ENCODE results near the gene KCNQ1.

Gene KCNQ1

GRCh38 chr11:2722955-2723354 is 278.1 kb downstream of the KCNQ1 start:
- H3K27me3 ChIP-seq (ENCODE audit: control insufficient read depth, insufficient read depth, low read length), result peaks cover 93% of the 10 kb centered on the region
- H3K9me3 ChIP-seq (ENCODE audit: control insufficient read depth, insufficient read depth, low read depth, low read length), result peaks cover 9% of the 10 kb centered on the region; the same call in 1 of the 2 replicates
- no peaks in the 10 kb centered on the region for H3K36me3 ChIP-seq (ENCODE audit: control insufficient read depth, insufficient read depth, low read length)
- H3K4me3 ChIP-seq (ENCODE audit: low read depth, low read length), result no peak overlapping the region
- H3K4me1 ChIP-seq (ENCODE audit: control insufficient read depth, insufficient read depth, low read length), result peaks cover 40% of the 10 kb centered on the region
- H3K9ac ChIP-seq (ENCODE audit: low read length), result no peak overlapping the region
- no peak overlapping the region for H3K27ac ChIP-seq (ENCODE audit: low read depth, low read length)

- Histone ChIP-seq H3K4me1 (ENCODE audit: control insufficient read depth, insufficient read depth, low read length) (peaks cover 28% of the 10 kb centered on the region), H3K9ac (ENCODE audit: low read length) (no peak overlapping the region), H3K27me3 (ENCODE audit: control insufficient read depth, insufficient read depth, low read length) (peaks cover 89% of the 10 kb centered on the region), H3K4me3 (ENCODE audit: low read depth, low read length) (no peak overlapping the region), H3K36me3 (ENCODE audit: control insufficient read depth, insufficient read depth, low read length) (no peaks in the 10 kb centered on the region), H3K27ac (ENCODE audit: low read depth, low read length) (no peak overlapping the region), H3K9me3 (ENCODE audit: control insufficient read depth, insufficient read depth, low read depth, low read length) (peaks cover 9% of the 10 kb centered on the region; the same call in 1 of the 2 replicates)
Measured at GRCh38 chr11:2724104-2724503, 279.3 kb downstream of the KCNQ1 start.

DNA sequence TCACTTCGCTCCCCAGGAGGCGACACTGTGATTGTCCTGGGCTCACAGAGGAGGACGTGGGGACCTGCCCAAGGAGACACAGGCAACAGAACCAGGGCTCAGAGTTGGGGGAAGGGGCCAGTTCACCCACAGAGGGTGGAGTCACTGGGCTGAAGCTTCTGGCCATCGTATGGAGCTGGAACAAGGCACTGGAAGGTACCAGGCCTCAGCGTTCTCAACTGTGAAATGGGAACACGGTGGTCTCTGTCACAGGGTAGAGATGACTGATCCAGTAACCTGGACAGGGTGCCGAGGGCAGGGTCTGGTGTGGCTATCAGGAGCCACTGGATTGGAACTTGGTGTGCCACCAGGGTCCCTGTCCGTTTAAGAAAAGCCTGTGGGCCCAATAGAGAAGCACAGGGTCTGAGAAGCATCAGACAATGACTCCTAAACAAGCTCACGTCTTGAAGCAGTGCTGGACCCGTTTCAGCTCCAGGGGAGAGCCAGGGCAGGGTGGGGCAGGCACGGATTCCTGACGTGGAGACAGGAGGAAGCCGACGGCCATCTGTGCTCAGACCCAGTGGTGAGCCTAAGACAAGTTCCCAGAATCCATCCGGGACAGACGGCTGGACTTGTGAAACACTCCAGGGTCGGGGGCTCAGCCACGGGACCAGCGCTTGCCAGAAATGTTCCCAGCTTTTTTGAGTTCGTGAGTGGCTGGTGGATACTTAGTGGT is 280.0 kb downstream of the KCNQ1 start:
- peaks cover 89% of the 10 kb centered on the region for H3K27me3 ChIP-seq (ENCODE audit: control insufficient read depth, insufficient read depth, low read length)
- no peaks in the 10 kb centered on the region for H3K36me3 ChIP-seq (ENCODE audit: control insufficient read depth, insufficient read depth, low read length)
- peaks cover 9% of the 10 kb centered on the region; the same call in 1 of the 2 replicates for H3K9me3 ChIP-seq (ENCODE audit: control insufficient read depth, insufficient read depth, low read depth, low read length)
- no peak overlapping the region for H3K4me3 ChIP-seq (ENCODE audit: low read depth, low read length)
- no peak overlapping the region for H3K27ac ChIP-seq (ENCODE audit: low read depth, low read length)
- H3K4me1 ChIP-seq (ENCODE audit: control insufficient read depth, insufficient read depth, low read length), result peaks cover 21% of the 10 kb centered on the region
- no peak overlapping the region for H3K9ac ChIP-seq (ENCODE audit: low read length)

- Histone ChIP-seq H3K9ac (ENCODE audit: low read length) (no peak overlapping the region), H3K27ac (ENCODE audit: low read depth, low read length) (no peak overlapping the region), H3K36me3 (ENCODE audit: control insufficient read depth, insufficient read depth, low read length) (no peaks in the 10 kb centered on the region), H3K9me3 (ENCODE audit: control insufficient read depth, insufficient read depth, low read depth, low read length) (peaks cover 9% of the 10 kb centered on the region; the same call in 1 of the 2 replicates), H3K27me3 (ENCODE audit: control insufficient read depth, insufficient read depth, low read length) (peaks cover 81% of the 10 kb centered on the region), H3K4me3 (ENCODE audit: low read depth, low read length) (no peak overlapping the region), H3K4me1 (ENCODE audit: control insufficient read depth, insufficient read depth, low read length) (peaks cover 13% of the 10 kb centered on the region)
Measured at GRCh38 chr11:2725368-2726300, 280.8 kb downstream of the KCNQ1 start.

DNA sequence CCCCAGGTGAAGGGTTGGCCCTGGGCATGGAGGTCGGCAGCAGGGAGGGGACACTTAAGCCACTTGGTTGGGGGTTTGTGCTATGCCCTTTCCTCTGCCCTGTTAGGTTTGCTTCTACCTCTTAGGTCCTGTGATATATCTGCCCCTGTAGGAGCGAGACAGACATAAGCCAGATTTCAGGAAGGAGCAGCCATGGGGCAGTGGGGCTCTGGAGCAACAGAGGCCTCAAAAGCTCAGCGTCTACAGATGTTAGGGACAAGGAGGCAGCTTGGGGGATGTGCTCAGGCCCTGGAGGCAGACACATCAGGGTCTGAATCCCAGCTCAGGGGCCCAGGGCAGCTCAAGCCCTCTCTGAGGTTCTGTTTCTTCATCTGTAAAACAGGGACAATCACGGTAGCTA is 282.2 kb downstream of the KCNQ1 start:
- Histone ChIP-seq H3K4me3 (ENCODE audit: low read depth, low read length) (no peak overlapping the region), H3K9ac (ENCODE audit: low read length) (no peak overlapping the region), H3K27me3 (ENCODE audit: control insufficient read depth, insufficient read depth, low read length) (peaks cover 75% of the 10 kb centered on the region), H3K27ac (ENCODE audit: low read depth, low read length) (no peak overlapping the region), H3K4me1 (ENCODE audit: control insufficient read depth, insufficient read depth, low read length) (no peaks in the 10 kb centered on the region), H3K9me3 (ENCODE audit: control insufficient read depth, insufficient read depth, low read depth, low read length) (peaks cover 9% of the 10 kb centered on the region; the same call in 1 of the 2 replicates), H3K36me3 (ENCODE audit: control insufficient read depth, insufficient read depth, low read length) (no peaks in the 10 kb centered on the region)

- Histone ChIP-seq H3K36me3 (ENCODE audit: control insufficient read depth, insufficient read depth, low read length) (no peaks in the 10 kb centered on the region), H3K4me1 (ENCODE audit: control insufficient read depth, insufficient read depth, low read length) (no peaks in the 10 kb centered on the region), H3K4me3 (ENCODE audit: low read depth, low read length) (no peak overlapping the region), H3K9me3 (ENCODE audit: control insufficient read depth, insufficient read depth, low read depth, low read length) (peaks cover 9% of the 10 kb centered on the region; the same call in 1 of the 2 replicates), H3K27ac (ENCODE audit: low read depth, low read length) (no peak overlapping the region), H3K9ac (ENCODE audit: low read length) (no peak overlapping the region), H3K27me3 (ENCODE audit: control insufficient read depth, insufficient read depth, low read length) (peaks cover 66% of the 10 kb centered on the region)
Measured at GRCh38 chr11:2728128-2728662, 283.4 kb downstream of the KCNQ1 start.

GRCh38 chr11:2728663-2729332 is 284.0 kb downstream of the KCNQ1 start:
- Histone ChIP-seq H3K9me3 (ENCODE audit: control insufficient read depth, insufficient read depth, low read depth, low read length) (peaks cover 9% of the 10 kb centered on the region; the same call in 1 of the 2 replicates), H3K36me3 (ENCODE audit: control insufficient read depth, insufficient read depth, low read length) (no peaks in the 10 kb centered on the region), H3K27ac (ENCODE audit: low read depth, low read length) (no peak overlapping the region), H3K4me1 (ENCODE audit: control insufficient read depth, insufficient read depth, low read length) (no peaks in the 10 kb centered on the region), H3K4me3 (ENCODE audit: low read depth, low read length) (no peak overlapping the region), H3K9ac (ENCODE audit: low read length) (no peak overlapping the region), H3K27me3 (ENCODE audit: control insufficient read depth, insufficient read depth, low read length) (peaks cover 60% of the 10 kb centered on the region)

DNA sequence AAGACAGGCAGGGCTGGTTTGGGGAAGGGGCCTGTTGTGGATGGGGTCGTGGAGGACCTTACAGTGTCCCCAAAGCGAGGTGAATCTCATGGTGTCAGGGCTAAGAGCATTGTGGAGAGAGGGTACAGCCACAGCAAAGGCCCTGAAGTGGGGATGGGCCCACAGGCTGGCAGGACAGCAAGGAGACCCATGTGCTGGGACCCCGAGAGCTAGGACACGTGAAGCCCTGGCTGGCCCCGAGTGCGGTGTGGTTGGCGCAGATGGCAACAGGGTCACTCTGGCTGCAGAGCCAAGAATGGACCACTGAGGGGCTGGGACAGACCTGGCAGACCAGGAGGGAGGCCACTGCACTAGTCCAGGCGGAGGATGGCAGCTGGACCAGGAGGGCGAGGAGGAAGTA is 285.0 kb downstream of the KCNQ1 start:
- H3K27me3 ChIP-seq (ENCODE audit: control insufficient read depth, insufficient read depth, low read length), result peaks cover 50% of the 10 kb centered on the region
- no peak overlapping the region for H3K9ac ChIP-seq (ENCODE audit: low read length)

GRCh38 chr11:2730272-2731129 is 285.7 kb downstream of the KCNQ1 start:
- Histone ChIP-seq H3K4me1 (ENCODE audit: control insufficient read depth, insufficient read depth, low read length) (no peaks in the 10 kb centered on the region), H3K9me3 (ENCODE audit: control insufficient read depth, insufficient read depth, low read depth, low read length) (peaks cover 9% of the 10 kb centered on the region; the same call in 1 of the 2 replicates), H3K27ac (ENCODE audit: low read depth, low read length) (no peak overlapping the region), H3K36me3 (ENCODE audit: control insufficient read depth, insufficient read depth, low read length) (no peaks in the 10 kb centered on the region), H3K27me3 (ENCODE audit: control insufficient read depth, insufficient read depth, low read length) (peaks cover 46% of the 10 kb centered on the region), H3K4me3 (ENCODE audit: low read depth, low read length) (no peak overlapping the region), H3K9ac (ENCODE audit: low read length) (no peak overlapping the region)

More for the DNA sequence above, 285.0 kb downstream of the KCNQ1 start:
- Histone ChIP-seq H3K4me1 (ENCODE audit: control insufficient read depth, insufficient read depth, low read length) (no peaks in the 10 kb centered on the region), H3K9me3 (ENCODE audit: control insufficient read depth, insufficient read depth, low read depth, low read length) (peaks cover 9% of the 10 kb centered on the region; the same call in 1 of the 2 replicates), H3K27ac (ENCODE audit: low read depth, low read length) (no peak overlapping the region), H3K36me3 (ENCODE audit: control insufficient read depth, insufficient read depth, low read length) (no peaks in the 10 kb centered on the region), H3K4me3 (ENCODE audit: low read depth, low read length) (no peak overlapping the region)
